Chondrocyte (in vitro differentiated cells): ENCODE results near the gene MRGPRX2. TPM values are rescaled to one million over a fixed set of nuclear protein-coding genes. Genes with fewer than 3 reads are reported as not detected.

Experiments
- DNase-seq: peaks from one replicate; pipeline ENCODE4 v3.0.0; 2021; ENCODE audit warnings: mixed read lengths, low spot score
- H3K27ac Mint-ChIP-seq: one replicate; pipeline ENCODE4 v1.8.0; 2021; ENCODE audit warnings: mild to moderate bottlenecking, moderate library complexity, mixed read lengths; ENCODE audit not compliant: unreplicated experiment
- H3K27me3 Mint-ChIP-seq: 2 replicates; pipeline ENCODE4 v1.8.0; 2021; ENCODE audit warnings: low read depth, mixed read lengths
- H3K36me3 Mint-ChIP-seq: 2 replicates; pipeline ENCODE4 v1.8.0; 2021; ENCODE audit warnings: low read depth, mixed read lengths
- H3K4me1 Mint-ChIP-seq: 2 replicates; pipeline ENCODE4 v1.8.0; 2021; ENCODE audit warnings: low read depth, mild to moderate bottlenecking, mixed read lengths
- H3K4me3 Mint-ChIP-seq: one replicate; pipeline ENCODE4 v1.8.0; 2021; ENCODE audit warnings: mild to moderate bottlenecking, moderate library complexity, mixed read lengths; ENCODE audit not compliant: unreplicated experiment
- H3K9me3 Mint-ChIP-seq: 2 replicates; pipeline ENCODE4 v1.8.0; 2021; ENCODE audit warnings: low read depth, mixed read lengths
- total RNA-seq: library from RNA; stranded (reverse); gene quantifications from 3 replicates; pipeline ENCODE4 v1.2.1, GENCODE V29; 2021
- TF ChIP-seq, protein P1 (sequence below): fragments of 200-600 bp; sonication (generic); IDR thresholded peaks from 2 replicates; pipeline ENCODE4 v1.5.0; 2021; ENCODE audit warnings: antibody characterized with exemption, mild to moderate bottlenecking, moderate library complexity

MRGPRX2 gene
- total RNA-seq, 1 donor from 2014 or later = not detected

- TF ChIP-seq, protein P1, sequence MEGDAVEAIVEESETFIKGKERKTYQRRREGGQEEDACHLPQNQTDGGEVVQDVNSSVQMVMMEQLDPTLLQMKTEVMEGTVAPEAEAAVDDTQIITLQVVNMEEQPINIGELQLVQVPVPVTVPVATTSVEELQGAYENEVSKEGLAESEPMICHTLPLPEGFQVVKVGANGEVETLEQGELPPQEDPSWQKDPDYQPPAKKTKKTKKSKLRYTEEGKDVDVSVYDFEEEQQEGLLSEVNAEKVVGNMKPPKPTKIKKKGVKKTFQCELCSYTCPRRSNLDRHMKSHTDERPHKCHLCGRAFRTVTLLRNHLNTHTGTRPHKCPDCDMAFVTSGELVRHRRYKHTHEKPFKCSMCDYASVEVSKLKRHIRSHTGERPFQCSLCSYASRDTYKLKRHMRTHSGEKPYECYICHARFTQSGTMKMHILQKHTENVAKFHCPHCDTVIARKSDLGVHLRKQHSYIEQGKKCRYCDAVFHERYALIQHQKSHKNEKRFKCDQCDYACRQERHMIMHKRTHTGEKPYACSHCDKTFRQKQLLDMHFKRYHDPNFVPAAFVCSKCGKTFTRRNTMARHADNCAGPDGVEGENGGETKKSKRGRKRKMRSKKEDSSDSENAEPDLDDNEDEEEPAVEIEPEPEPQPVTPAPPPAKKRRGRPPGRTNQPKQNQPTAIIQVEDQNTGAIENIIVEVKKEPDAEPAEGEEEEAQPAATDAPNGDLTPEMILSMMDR = no peak
- H3K27ac Mint-ChIP-seq = no peak overlapping the region
- H3K27me3 Mint-ChIP-seq = peaks cover 13% of the 10 kb centered on the region
- H3K9me3 Mint-ChIP-seq = peaks cover 3% of the 10 kb centered on the region
- peaks cover 8% of the 10 kb centered on the region for H3K4me1 Mint-ChIP-seq
- H3K4me3 Mint-ChIP-seq = no peak overlapping the region
- DNase-seq = no peak
- peaks cover 1% of the 10 kb centered on the region for H3K36me3 Mint-ChIP-seq
Measured at GRCh38 chr11:19087658-19088057, 27.1 kb upstream of the MRGPRX2 start.

- no peak overlapping the region for H3K4me3 Mint-ChIP-seq
- peaks cover 8% of the 10 kb centered on the region for H3K4me1 Mint-ChIP-seq
- peaks cover 3% of the 10 kb centered on the region for H3K9me3 Mint-ChIP-seq
- peaks cover 26% of the 10 kb centered on the region for H3K27me3 Mint-ChIP-seq
- no peak overlapping the region for H3K27ac Mint-ChIP-seq
- no peak for DNase-seq
- TF ChIP-seq, protein P1 = no peak
- peaks cover 1% of the 10 kb centered on the region for H3K36me3 Mint-ChIP-seq
Measured at GRCh38 chr11:19084661-19085315, 24.3 kb upstream of the MRGPRX2 start.

- TF ChIP-seq, protein P1 = no peak
- DNase-seq = no peak
- Mint-ChIP-seq H3K27me3 (peaks cover 26% of the 10 kb centered on the region), H3K36me3 (peaks cover 1% of the 10 kb centered on the region), H3K4me1 (peaks cover 8% of the 10 kb centered on the region), H3K9me3 (peaks cover 3% of the 10 kb centered on the region), H3K27ac (no peak overlapping the region), H3K4me3 (no peak overlapping the region)
Measured at GRCh38 chr11:19083166-19083565, 22.6 kb upstream of the MRGPRX2 start.

DNA sequence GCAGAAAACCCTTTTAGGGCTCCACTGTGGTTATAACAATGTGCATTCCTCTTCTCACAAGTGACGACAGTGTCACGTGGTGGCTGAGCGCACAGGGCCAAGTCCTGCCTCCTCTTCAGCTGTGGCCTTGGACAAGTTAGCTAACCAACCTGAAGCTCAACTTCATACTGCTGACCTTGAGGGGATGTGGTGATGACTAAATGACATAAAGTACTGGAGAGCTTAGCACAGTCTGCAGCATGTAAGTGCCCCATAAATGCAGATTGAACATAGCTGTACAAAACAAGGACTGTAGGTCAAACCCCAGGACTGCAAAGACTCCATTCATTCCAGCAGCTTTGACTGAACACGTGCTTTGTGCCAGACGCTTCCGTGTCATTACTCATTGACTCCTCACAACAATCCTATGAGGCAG lies 20.1 kb upstream of the MRGPRX2 start:
- H3K36me3 Mint-ChIP-seq = no peaks in the 10 kb centered on the region
- peaks cover 34% of the 10 kb centered on the region for H3K27me3 Mint-ChIP-seq
- no peak overlapping the region for H3K27ac Mint-ChIP-seq
- no peak overlapping the region for H3K4me3 Mint-ChIP-seq
- no peak for DNase-seq
- no peaks in the 10 kb centered on the region for H3K4me1 Mint-ChIP-seq
- H3K9me3 Mint-ChIP-seq = no peaks in the 10 kb centered on the region
- TF ChIP-seq, protein P1 = no peak

DNA sequence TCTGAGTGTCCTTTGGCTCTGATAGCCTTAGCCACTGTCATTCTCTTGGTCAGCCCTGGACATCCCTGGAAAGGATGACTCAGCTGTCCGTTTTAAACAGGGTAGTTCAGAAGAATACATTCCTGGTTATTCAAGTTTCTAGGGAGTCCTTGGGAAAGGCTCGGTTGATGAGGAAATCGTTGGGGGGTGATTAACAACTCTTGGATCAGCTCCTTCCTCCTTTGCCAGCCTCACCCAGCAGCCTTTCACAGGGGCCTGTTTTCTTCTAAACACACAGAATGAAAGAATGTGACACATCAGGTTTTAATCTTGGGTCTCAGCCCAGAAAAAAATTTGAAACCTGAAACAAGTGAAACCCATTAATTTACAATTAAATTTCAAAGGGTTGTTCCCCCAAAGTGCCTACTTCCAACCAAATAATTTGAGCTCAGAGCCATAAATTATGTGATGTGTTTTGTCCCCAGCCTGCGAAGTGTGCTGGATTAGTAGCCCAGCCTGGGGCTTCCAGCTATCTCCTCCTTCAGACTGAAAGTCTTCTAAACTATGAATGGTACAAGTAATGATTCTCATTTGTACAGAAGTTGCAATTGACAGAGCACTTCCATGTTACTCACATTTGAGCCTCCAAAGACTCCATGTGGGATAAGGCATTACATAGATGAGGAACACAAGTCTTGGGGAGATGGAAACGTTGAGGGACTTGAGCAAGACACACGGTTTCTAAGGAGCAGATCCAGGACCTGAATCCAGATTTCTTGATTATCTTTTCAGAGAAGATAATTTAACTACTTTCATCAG lies 19.3 kb upstream of the MRGPRX2 start:
- H3K4me3 Mint-ChIP-seq = no peak overlapping the region
- H3K4me1 Mint-ChIP-seq = no peaks in the 10 kb centered on the region
- peaks cover 34% of the 10 kb centered on the region for H3K27me3 Mint-ChIP-seq
- no peak for DNase-seq
- H3K36me3 Mint-ChIP-seq = no peaks in the 10 kb centered on the region
- H3K9me3 Mint-ChIP-seq = no peaks in the 10 kb centered on the region
- TF ChIP-seq, protein P1 = no peak
- no peak overlapping the region for H3K27ac Mint-ChIP-seq
